Epithelial cell of proximal tubule (primary cell): Measurements from ENCODE around the gene CREBRF. TPM values are rescaled to one million over a fixed set of nuclear protein-coding genes. Genes with fewer than 3 reads are reported as not detected.

Experiments
- total RNA-seq: library from RNA; depleted of rRNA; stranded (reverse); fragments of >200 nt; gene quantifications from 2 replicates; pipeline ENCODE4 v1.2.3, GENCODE V29; 2015

The CREBRF gene
- total RNA-seq, 1 donor from 2014 or later: 1.8 TPM

Other genes with a start within 250 kb of the CREBRF start
- gene ERGIC1, start 222.1 kb upstream of the CREBRF start, total RNA-seq: 99.1 and 155 TPM in 2 replicates
- 73.1 and 86.5 TPM in 2 replicates for gene RPL26L1, start 96.9 kb upstream of the CREBRF start, total RNA-seq
- gene ATP6V0E1, start 72.6 kb upstream of the CREBRF start, total RNA-seq: 96.1 and 100 TPM in 2 replicates
- 21.3 and 22.7 TPM in 2 replicates for gene BNIP1, start 88.2 kb downstream of the CREBRF start, total RNA-seq
- gene NKX2-5, start 178.9 kb downstream of the CREBRF start, total RNA-seq: not detected in 2 replicates